AG04449 (cell line): ENCODE results near the gene REPIN1.

Experiments used
- CTCF ChIA-PET: fragments of 350-600 bp; formaldehyde crosslinking; extraction: SDS; loops from one replicate; lab custom pipeline; 2021; ENCODE audit warnings: antibody characterized with exemption; lab: Yijun Ruan, JAX
- POLR2A ChIA-PET: fragments of 400-600, 350-600 bp; formaldehyde crosslinking; extraction: SDS; loops from one replicate; lab custom pipeline; 2020; ENCODE audit warnings: antibody characterized with exemption, inconsistent platforms; lab: Yijun Ruan, JAX
- DNase-seq: peaks from one replicate; pipeline ENCODE4 v3.0.0-alpha.2; 2010; ENCODE audit warnings: low read depth, low spot score
- H3K4me3 ChIP-seq: 2 replicates; pipeline ENCODE4 v1.5.1; 2011; ENCODE audit warnings: low read depth, mild to moderate bottlenecking, control low read depth, low read length
- TF ChIP-seq, protein P1 (sequence below): IDR thresholded peaks from one replicate; pipeline ENCODE4 v1.5.1; 2011; ENCODE audit warnings: mild to moderate bottlenecking, moderate library complexity, low read length, control low read depth, inconsistent platforms; ENCODE audit not compliant: insufficient read depth; ENCODE audit errors: missing control alignments

The REPIN1 gene

DNA sequence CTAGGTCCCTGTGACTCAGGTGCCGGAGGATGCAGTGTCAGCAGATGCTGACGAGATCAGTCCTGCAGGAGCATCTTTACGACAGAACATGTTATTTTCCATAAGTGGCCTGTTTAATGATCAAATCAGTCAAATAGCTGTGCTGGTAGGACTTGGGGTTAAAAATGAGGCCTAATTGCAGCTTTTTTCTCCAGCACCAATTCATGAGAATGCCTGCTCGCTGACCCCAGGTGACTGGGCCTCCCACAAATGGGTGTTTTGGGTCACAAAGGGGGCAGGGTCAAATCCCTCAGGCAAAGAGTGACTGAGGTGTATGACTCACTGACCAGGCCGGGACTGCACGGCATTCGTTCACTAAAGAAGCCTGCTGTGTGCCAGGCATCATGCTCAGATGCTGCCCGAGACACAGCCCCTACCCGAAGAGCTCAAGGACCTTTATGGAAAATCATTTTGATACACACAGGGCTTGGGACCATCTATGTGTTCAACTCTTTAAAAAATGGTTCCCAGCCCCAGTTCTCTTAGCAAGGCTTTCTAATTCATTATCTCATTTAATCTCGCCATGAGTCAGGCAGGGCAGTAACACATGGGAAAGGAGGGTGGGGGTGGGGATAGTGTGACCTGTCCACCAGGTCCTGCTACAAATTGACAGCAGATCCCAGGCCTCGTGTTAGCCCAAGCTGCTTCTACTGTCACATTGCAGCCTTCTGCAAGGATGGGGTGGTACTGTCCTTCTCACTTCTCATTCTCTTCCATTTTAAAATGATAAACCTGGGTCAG lies 31.6 kb downstream of the REPIN1 start:
- CTCF ChIA-PET: interaction anchor here (1.6 kb wide), 1 partner anchor 8 kb away, joined by 5 read pairs; no protein-coding TSS in a partner anchor
- no peak overlapping the region for H3K4me3 ChIP-seq
- TF ChIP-seq, protein P1, sequence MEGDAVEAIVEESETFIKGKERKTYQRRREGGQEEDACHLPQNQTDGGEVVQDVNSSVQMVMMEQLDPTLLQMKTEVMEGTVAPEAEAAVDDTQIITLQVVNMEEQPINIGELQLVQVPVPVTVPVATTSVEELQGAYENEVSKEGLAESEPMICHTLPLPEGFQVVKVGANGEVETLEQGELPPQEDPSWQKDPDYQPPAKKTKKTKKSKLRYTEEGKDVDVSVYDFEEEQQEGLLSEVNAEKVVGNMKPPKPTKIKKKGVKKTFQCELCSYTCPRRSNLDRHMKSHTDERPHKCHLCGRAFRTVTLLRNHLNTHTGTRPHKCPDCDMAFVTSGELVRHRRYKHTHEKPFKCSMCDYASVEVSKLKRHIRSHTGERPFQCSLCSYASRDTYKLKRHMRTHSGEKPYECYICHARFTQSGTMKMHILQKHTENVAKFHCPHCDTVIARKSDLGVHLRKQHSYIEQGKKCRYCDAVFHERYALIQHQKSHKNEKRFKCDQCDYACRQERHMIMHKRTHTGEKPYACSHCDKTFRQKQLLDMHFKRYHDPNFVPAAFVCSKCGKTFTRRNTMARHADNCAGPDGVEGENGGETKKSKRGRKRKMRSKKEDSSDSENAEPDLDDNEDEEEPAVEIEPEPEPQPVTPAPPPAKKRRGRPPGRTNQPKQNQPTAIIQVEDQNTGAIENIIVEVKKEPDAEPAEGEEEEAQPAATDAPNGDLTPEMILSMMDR: no peak
- POLR2A ChIA-PET: interaction anchor here (0.6 to 1.1 kb wide), 2 partner anchors 9 to 31 kb away, joined by 3 to 5 read pairs; no protein-coding TSS in a partner anchor
- DNase-seq: no peak

DNA sequence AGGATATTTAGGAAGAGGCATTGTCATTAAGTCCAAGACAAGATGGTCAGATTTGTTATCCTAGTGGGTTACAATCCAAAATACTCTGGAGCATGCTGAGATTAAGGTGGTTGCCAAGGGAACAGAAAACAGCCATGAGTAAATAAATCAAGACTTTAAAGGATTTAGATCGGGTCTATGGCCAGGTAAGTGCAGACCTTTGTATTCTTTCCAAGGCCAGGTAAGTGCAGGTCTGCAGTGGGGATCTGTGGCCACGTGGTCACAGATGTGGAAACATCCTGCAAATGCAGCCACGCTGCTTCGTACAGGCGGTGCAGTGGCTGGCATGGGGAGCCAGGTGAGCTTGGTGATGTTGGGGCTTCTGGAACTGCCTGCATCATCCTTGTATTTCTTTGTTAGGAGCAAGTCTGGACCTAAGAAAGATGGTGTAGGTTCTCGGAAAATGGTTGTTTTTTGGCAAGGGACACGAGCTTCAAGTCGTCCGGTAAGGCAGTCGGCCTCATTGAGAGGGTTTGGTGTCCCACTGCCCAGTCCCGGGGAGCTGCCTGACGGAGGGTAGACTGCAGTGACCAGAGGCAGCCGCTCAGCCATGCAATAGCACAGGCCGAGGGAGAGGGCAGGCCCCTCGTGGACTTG lies 32.3 kb downstream of the REPIN1 start:
- CTCF ChIA-PET: interaction anchor here (1.6 to 5.1 kb wide), 2 partner anchors 9 to 31 kb away, joined by 5 to 28 read pairs; partner anchors contain the start of gene REPIN1
- no peak for DNase-seq
- TF ChIP-seq, protein P1: no peak
- POLR2A ChIA-PET: interaction anchor here (1.1 kb wide), 1 partner anchor 32 kb away, joined by 3 read pairs; no protein-coding TSS in a partner anchor
- H3K4me3 ChIP-seq: no peak overlapping the region

DNA sequence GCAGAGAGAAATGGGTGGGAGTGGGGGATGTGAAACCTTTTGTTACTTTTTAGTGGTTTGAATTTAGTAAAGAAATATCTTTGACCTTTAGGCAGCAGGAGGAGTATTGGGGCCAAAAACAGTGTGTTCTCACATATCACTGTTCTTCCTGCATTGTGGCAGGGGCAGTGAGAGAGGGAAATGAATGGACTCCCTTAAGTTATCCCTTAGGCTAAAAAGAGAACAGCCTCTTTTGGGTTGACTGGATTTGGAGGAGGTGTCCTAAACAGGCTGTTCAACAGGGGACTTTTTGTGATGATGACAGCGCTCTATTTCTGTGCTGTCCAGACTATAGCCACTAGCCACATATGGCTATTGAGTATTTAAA lies 32.8 kb downstream of the REPIN1 start:
- H3K4me3 ChIP-seq: no peak overlapping the region
- CTCF ChIA-PET: interaction anchor here (1.1 to 5.1 kb wide), 4 partner anchors 9 to 32 kb away, joined by 3 to 28 read pairs (median 4); partner anchors contain the start of gene REPIN1
- no peak for DNase-seq
- TF ChIP-seq, protein P1: no peak
- POLR2A ChIA-PET: no interaction called here

DNA sequence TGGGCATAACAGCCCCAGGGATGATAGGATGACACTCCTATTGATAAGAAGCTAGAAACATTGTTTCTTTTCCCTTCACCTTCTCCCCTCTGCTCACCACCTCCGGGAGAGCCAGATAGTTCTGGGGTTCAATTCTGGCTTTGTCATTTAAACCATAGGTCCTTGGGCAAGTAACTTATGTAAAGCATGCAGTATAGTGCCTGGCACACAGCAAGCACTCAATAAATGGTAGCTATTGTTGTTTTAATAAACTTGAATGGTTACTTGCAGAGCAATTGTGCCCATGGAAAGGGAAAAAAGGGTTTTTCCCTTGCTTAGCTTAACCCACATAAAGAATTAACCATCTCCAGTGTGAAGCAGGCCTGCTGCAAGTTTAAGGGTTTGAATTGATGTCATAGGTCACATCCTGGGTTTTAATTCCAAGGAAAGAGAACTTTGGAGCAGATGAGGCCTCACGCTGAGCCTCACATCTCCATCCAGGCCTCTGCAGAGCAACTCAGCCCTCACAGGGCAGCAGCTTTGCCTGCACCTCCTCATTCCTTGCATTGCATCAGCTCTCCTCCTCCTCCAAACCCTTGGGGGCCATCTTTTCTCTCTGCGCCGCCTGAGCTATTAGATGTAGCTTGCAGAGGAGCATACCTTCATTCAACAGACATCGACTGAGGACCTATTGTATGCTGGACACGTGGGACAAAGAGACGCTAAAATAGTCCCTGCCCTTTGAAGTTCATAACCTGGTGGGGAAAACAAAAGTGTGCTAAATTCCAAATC lies 33.4 kb downstream of the REPIN1 start:
- ChIA-PET CTCF (interaction anchor here (1.1 to 5.1 kb wide), 5 partner anchors 10 to 46 kb away, joined by 3 to 28 read pairs (median 5); partner anchors contain the start of gene REPIN1), POLR2A (no interaction called here)
- H3K4me3 ChIP-seq: no peak overlapping the region
- TF ChIP-seq, protein P1: no peak
- no peak for DNase-seq

DNA sequence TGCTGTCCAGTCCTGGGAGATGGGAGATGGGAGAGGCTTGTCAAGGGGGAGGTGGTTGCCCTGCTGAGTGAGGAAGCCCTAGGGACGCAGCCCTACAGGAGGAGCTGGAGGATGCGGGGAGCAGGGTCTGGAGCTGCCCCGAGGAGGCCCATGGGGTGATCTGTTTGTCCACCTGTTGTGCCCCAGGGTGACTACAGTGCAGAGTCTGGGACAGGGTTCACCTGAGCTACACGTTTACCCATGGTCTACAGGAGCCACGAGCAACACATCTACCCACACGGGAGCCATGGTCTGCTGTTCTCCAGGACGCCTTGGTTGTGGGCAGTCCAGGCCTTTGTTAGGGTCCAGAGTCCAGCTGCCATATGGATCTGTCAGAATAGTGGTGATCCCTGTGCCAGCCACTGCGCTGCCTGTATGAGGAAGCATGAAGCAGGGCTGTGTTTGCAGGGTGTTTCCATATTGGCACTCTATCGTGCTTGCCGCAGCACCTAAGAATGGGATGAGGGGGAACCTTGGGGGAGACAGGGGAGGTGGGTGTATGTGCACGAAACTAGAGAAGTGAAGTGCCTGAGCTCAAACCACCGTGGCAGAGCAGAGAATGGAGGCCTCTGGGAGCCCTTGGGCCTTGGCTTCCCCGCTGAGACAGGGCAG lies 34.2 kb downstream of the REPIN1 start:
- CTCF ChIA-PET: interaction anchor here (1.1 to 5.1 kb wide), 4 partner anchors 16 to 47 kb away, joined by 3 to 28 read pairs (median 4); partner anchors contain the start of gene REPIN1
- no peak overlapping the region for H3K4me3 ChIP-seq
- TF ChIP-seq, protein P1: no peak
- POLR2A ChIA-PET: no interaction called here
- no peak for DNase-seq
